ENCODE results near the gene WDR88. TPM values are rescaled to one million over a fixed set of nuclear protein-coding genes. Genes with fewer than 3 reads are reported as not detected.

The WDR88 gene
- total and polyA plus RNA-seq, 8 donors, result not detected

DNA sequence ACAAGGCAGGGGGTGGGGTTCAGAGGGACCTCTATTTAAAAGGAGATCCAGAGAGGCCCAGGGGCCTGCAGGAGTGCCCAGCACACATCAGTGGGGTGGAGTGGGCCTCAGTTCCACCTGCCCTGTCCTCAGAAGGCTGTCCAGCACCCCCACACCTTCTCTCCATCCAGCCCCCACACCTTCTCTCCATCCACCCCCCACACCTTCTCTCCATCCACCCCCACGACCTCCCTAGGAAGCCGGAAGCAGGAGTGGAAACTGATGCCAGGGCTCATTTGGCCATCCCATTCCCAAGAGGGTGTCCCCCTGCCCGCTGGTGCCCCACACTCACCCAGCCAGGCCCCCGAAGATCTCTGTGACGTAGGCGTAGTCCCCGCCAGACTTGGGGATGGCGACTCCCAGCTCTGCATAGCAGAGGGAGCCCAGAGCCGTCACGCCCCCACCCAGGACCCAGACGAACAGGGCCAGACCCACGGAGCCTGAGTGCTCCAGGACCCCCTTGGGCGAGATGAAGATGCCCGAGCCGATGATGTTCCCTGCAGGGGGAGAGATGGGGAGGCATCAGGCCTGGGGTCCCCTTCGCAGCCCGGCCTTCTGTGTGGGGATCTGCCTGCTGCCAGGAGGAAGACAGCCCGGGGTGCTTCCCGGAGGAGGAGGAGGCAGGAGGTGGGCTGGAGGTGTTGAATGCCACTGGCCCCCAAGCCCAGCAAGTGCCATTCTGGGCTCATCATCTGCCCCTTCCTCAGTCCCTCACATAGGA is 83.7 kb downstream of the WDR88 start:
- TF ChIP-seq CTCF (IDR thresholded peaks at IDR 0.05), result no peak

GRCh38 chr19:33216198-33216830 is 84.4 kb downstream of the WDR88 start:
- Histone ChIP-seq H3K9me3 (no peaks in the 10 kb centered on the region), H3K36me3 (no peaks in the 10 kb centered on the region), H3K4me1 (no peaks in the 10 kb centered on the region), H3K27ac (no peak overlapping the region), H3K27me3 (no peaks in the 10 kb centered on the region), H3K4me3 (no peak overlapping the region)
- intact Hi-C loops (cut with DNase I), result no loop called here
- WGBS, 2 donors, result 62 to 67% methylated on average over 12 of the region's 12 CpGs
- FAIRE-seq (no peak), ATAC-seq (no peak), DNase-seq (no peak)
- TF ChIP-seq CTCF (IDR thresholded peaks at IDR 0.05), result no peak

More for the DNA sequence above, 83.7 kb downstream of the WDR88 start:
- WGBS, 2 donors, result 75 to 92% methylated on average over 19 of the region's 19 CpGs
- FAIRE-seq (no peak), DNase-seq (peak in 1 of 6 donors; percentile 52), ATAC-seq (no peak)
- no peak overlapping the region for H3K4me3 ChIP-seq
- no peaks in the 10 kb centered on the region for H3K9me3 ChIP-seq
- intact Hi-C loops (cut with DNase I), result no loop called here
- H3K27ac ChIP-seq, result no peak overlapping the region
- H3K27me3 ChIP-seq, result no peaks in the 10 kb centered on the region
- no peaks in the 10 kb centered on the region for H3K36me3 ChIP-seq
- H3K4me1 ChIP-seq, result no peaks in the 10 kb centered on the region

- FAIRE-seq, result no peak
- no peaks in the 10 kb centered on the region for H3K9me3 ChIP-seq
- no peaks in the 10 kb centered on the region for H3K27me3 ChIP-seq
- no peaks in the 10 kb centered on the region for H3K36me3 ChIP-seq
- no peak for TF ChIP-seq CTCF (IDR thresholded peaks at IDR 0.05)
- WGBS, 2 donors, result 80 to 84% methylated on average over 8 of the region's 8 CpGs
- H3K27ac ChIP-seq, result no peak overlapping the region
- intact Hi-C loops (cut with DNase I), result no loop called here
- H3K4me3 ChIP-seq, result no peak overlapping the region
- DNase-seq, result peak in 1 of 6 donors; percentile 36
- no peaks in the 10 kb centered on the region for H3K4me1 ChIP-seq
- ATAC-seq, result no peak
Observed at GRCh38 chr19:33217881-33218280, 86.0 kb downstream of the WDR88 start.

GRCh38 chr19:33219261-33219815 is 87.4 kb downstream of the WDR88 start:
- ATAC-seq (no peak), FAIRE-seq (no peak)
- no peak for TF ChIP-seq CTCF (IDR thresholded peaks at IDR 0.05)

More at GRCh38 chr19:33219261-33219815, 87.4 kb downstream of the WDR88 start:
- no peaks in the 10 kb centered on the region for H3K36me3 ChIP-seq
- peak in 1 of 6 donors; percentile 28 for DNase-seq
- intact Hi-C loops (cut with DNase I), result no loop called here
- H3K9me3 ChIP-seq, result no peaks in the 10 kb centered on the region
- no peaks in the 10 kb centered on the region for H3K27me3 ChIP-seq
- H3K27ac ChIP-seq, result no peak overlapping the region
- WGBS, 2 donors, result 44 to 47% methylated on average over 12 of the region's 12 CpGs
- no peaks in the 10 kb centered on the region for H3K4me1 ChIP-seq
- no peak overlapping the region for H3K4me3 ChIP-seq

All from pancreas (tissue), 10 donors.